Brain microvascular endothelial cell (primary cell): ENCODE data around the gene VSX2.
"Not testable (repeated sequence)": the region's sequence is repeated elsewhere in the genome, so short reads cannot be mapped to it uniquely, and the experiment has no call there.

ENCODE experiments used
- DNase-seq: peaks from one replicate; pipeline ENCODE4 v3.0.0-alpha.2; 2020
- H3K27ac ChIP-seq: fragments of 250-450 bp; sonication (Bioruptor Pico); 2 replicates; pipeline ENCODE4 v1.5.1; 2020; ENCODE audit warnings: mild to moderate bottlenecking, moderate library complexity
- H3K27me3 ChIP-seq: fragments of 250-450 bp; sonication (Bioruptor Pico); replicated peaks from 2 replicates; pipeline ENCODE4 v1.5.1; 2020; ENCODE audit warnings: mild to moderate bottlenecking
- H3K36me3 ChIP-seq: fragments of 250-450 bp; sonication (Bioruptor Pico); replicated peaks from 2 replicates; pipeline ENCODE4 v1.5.1; 2020; ENCODE audit warnings: mild to moderate bottlenecking
- H3K4me3 ChIP-seq: 2 replicates; pipeline ENCODE4 v1.5.1; 2011; ENCODE audit warnings: low read depth, mild to moderate bottlenecking, control low read depth, low read length, moderate library complexity
- CTCF ChIP-seq: IDR thresholded peaks from 2 replicates; pipeline ENCODE4 v1.5.1; 2011; ENCODE audit warnings: low read depth, mild to moderate bottlenecking, moderate library complexity, low read length, control low read depth, inconsistent platforms; ENCODE audit errors: missing control alignments
- in situ Hi-C: cut with HindIII; loops from 2 replicates; pipeline ENCODE4 v1.10.0; 2017; ENCODE audit warnings: low sequenced_read_pairs, low pct_ligation_motif_present

VSX2 gene

GRCh38 chr14:74262076-74262475, 22.8 kb downstream of the VSX2 start:
- no peak overlapping the region for H3K27ac ChIP-seq

GRCh38 chr14:74263181-74263580, 23.9 kb downstream of the VSX2 start:
- Histone ChIP-seq H3K36me3 (no peaks in the 10 kb centered on the region), H3K27me3 (no peaks in the 10 kb centered on the region), H3K4me3 (no peak overlapping the region), H3K27ac (no peak overlapping the region)
- in situ Hi-C loops: no loop called here
- no peak for DNase-seq
- TF ChIP-seq CTCF: no peak

More at GRCh38 chr14:74262076-74262475, 22.8 kb downstream of the VSX2 start:
- no peak overlapping the region for H3K4me3 ChIP-seq
- DNase-seq: no peak
- H3K27me3 ChIP-seq: no peaks in the 10 kb centered on the region
- no peak for TF ChIP-seq CTCF
- no peaks in the 10 kb centered on the region for H3K36me3 ChIP-seq
- in situ Hi-C loops: no loop called here

GRCh38 chr14:74263921-74264320, 24.7 kb downstream of the VSX2 start:
- Histone ChIP-seq H3K27me3 (no peaks in the 10 kb centered on the region), H3K4me3 (no peak overlapping the region), H3K36me3 (no peaks in the 10 kb centered on the region), H3K27ac (no peak overlapping the region)
- TF ChIP-seq CTCF: no peak
- no peak for DNase-seq
- in situ Hi-C loops: no loop called here

- H3K36me3 ChIP-seq: no peaks in the 10 kb centered on the region
- no peak for TF ChIP-seq CTCF
- no peak overlapping the region for H3K27ac ChIP-seq
- no peak for DNase-seq
- H3K27me3 ChIP-seq: no peaks in the 10 kb centered on the region
- H3K4me3 ChIP-seq: no peak overlapping the region
- in situ Hi-C loops: no loop called here
Observed at GRCh38 chr14:74265301-74265965, 26.2 kb downstream of the VSX2 start.

- no peak for TF ChIP-seq CTCF
- DNase-seq: no peak
- Histone ChIP-seq H3K36me3 (no peaks in the 10 kb centered on the region), H3K27ac (no peak overlapping the region), H3K27me3 (no peaks in the 10 kb centered on the region), H3K4me3 (no peak overlapping the region)
- in situ Hi-C loops: no loop called here
Observed at GRCh38 chr14:74267588-74267987, 28.3 kb downstream of the VSX2 start.

GRCh38 chr14:74270382-74271177, 31.3 kb downstream of the VSX2 start:
- DNase-seq: peak; percentile 93
- H3K27me3 ChIP-seq, H3K36me3 ChIP-seq, in situ Hi-C loops, H3K4me3 ChIP-seq: not testable (repeated sequence)
- peak overlapping the region; percentile 80 for H3K27ac ChIP-seq
